ENCODE results near the gene ZFP36. TPM values are rescaled to one million over a fixed set of nuclear protein-coding genes. Genes with fewer than 3 reads are reported as not detected.

The ZFP36 gene
- total and polyA plus RNA-seq, 2 of the 8 experiments (the other 6 are each of a cell fraction or from before 2014, with no cell fraction given): 4.0 to 10.9 TPM

DNA sequence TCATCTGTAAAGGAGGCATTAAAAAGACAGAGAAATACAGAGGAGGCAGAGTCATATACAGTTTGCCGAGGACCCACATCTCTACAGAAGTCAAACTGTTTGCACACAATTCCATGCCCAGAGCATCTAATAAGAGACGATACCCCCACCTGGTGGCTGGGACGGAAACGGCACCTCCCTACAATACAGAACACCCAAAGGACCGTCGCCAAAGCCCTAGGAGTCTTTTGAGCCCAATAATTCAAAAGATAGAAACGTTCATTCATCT lies 5.1 kb downstream of the ZFP36 start:
- peaks cover 18% of the 10 kb centered on the region for H3K23me2 ChIP-seq (ENCODE audit: low read depth, low read length)
- H3K9ac ChIP-seq (replicated peaks in 1 of 4; ENCODE audit: extremely low read depth in 1 of 4, low read depth in 3 of 4, low read length in 3 of 4): no peak overlapping the region
- no peaks in the 10 kb centered on the region for H3K27me3 ChIP-seq (replicated peaks in 1 of 4; ENCODE audit: control insufficient read depth in 3 of 4, extremely low read depth in 1 of 4, insufficient read depth in 3 of 4, low read length in 3 of 4)
- H3K4me3 ChIP-seq (ENCODE audit: extremely low read depth in 1 of 4, insufficient read depth in 2 of 4, low read depth in 3 of 4, low read length in 4 of 4): peak overlapping the region; percentile 37 to 97 (median 66); a peak in 7 of 8 replicates
- ChIA-PET CTCF (ENCODE audit: partially characterized antibody) (interaction anchor here (0.6 to 2.3 kb wide), 21 partner anchors 10 to 152 kb away, joined by 3 to 128 read pairs (median 4); partner anchors contain the start of genes MED29, PAF1 and RPS16), POLR2A (ENCODE audit: partially characterized antibody) (interaction anchor here (0.7 to 25.7 kb wide), 13 partner anchors 9 to 123 kb away, joined by 3 to 1154 read pairs (median 4); partner anchors contain the start of genes MED29, PAF1, RPS16 and SAMD4B)
- H3K79me2 ChIP-seq (ENCODE audit: control insufficient read depth in 1 of 2, insufficient read depth in 2 of 2, low read length in 2 of 2): peaks cover 6 to 37% of the 10 kb centered on the region in 2 experiments; a peak in 3 of 4 replicates
- H2BK20ac ChIP-seq (ENCODE audit: low read length): no peak overlapping the region
- H2BK5ac ChIP-seq (ENCODE audit: low read depth, low read length): no peak overlapping the region
- no peaks in the 10 kb centered on the region for H3K9me3 ChIP-seq (ENCODE audit: insufficient read depth in 2 of 2, low read depth in 1 of 2, low read length in 1 of 2)
- H2BK120ac ChIP-seq (replicated peaks; ENCODE audit: low read depth, low read length): no peak overlapping the region
- H3K27ac ChIP-seq (ENCODE audit: low read depth, low read length): no peak overlapping the region
- H2BK12ac ChIP-seq (ENCODE audit: low read depth, low read length): no peak overlapping the region
- H3K79me1 ChIP-seq (ENCODE audit: low read depth, low read length): no peaks in the 10 kb centered on the region; the same call in 1 of the 2 replicates
- peaks cover 10 to 42% (median 21%) of the 10 kb centered on the region in 4 experiments; a peak in 6 of 7 replicates for H3K4me1 ChIP-seq (replicated peaks in 1 of 4; ENCODE audit: control insufficient read depth in 3 of 4, insufficient read depth in 4 of 4, low read length in 3 of 4)
- peaks cover 5 to 23% of the 10 kb centered on the region in 2 experiments for H4K20me1 ChIP-seq (replicated peaks in 1 of 2; ENCODE audit: control insufficient read depth in 1 of 2, insufficient read depth in 2 of 2, low read length in 2 of 2)
- H3K56ac ChIP-seq (replicated peaks; ENCODE audit: insufficient read length, low read depth, low read length): no peak overlapping the region
- H3K14ac ChIP-seq (ENCODE audit: insufficient read length): no peak overlapping the region
- H3K36me3 ChIP-seq (ENCODE audit: control insufficient read depth in 2 of 4, insufficient read depth in 4 of 4, low read length in 3 of 4): peaks cover 0 to 8% (median 0%) of the 10 kb centered on the region in 4 experiments; a peak in 3 of 8 replicates
- WGBS, 2 experiments (ENCODE audit: extremely low coverage in 1 of 2, insufficient coverage in 1 of 2, insufficient read length in 1 of 2, insufficient replicate concordance in 2 of 2, low coverage in 1 of 2, low lambda C conversion rate in 2 of 2, missing lambda C conversion rate in 1 of 2): 7% methylated on average over 7 of the region's 7 CpGs; no CpG with 5 or more reads in 1 of the 2 experiments
- no peak overlapping the region for H4K8ac ChIP-seq (ENCODE audit: extremely low read depth, insufficient read depth, low read length)
- H4K91ac ChIP-seq (replicated peaks; ENCODE audit: insufficient read length, low read length): no peak overlapping the region
- H3K23ac ChIP-seq (ENCODE audit: insufficient read length): no peak overlapping the region
- H4K5ac ChIP-seq (ENCODE audit: insufficient read length, low read depth, low read length): no peak overlapping the region
- H3K18ac ChIP-seq (ENCODE audit: extremely low read depth, low read length): no peak overlapping the region
- FAIRE-seq (no peak), DNase-seq (ENCODE audit: low read depth in 1 of 2, low spot score in 2 of 2) (peak in 1 of 2 experiments; percentile 87)
- H3K4ac ChIP-seq (replicated peaks; ENCODE audit: insufficient read length, low read depth, low read length): no peak overlapping the region
- H2AFZ ChIP-seq (ENCODE audit: low read length): no peak overlapping the region
- peak overlapping the region; percentile 78 to 84 for H3K4me2 ChIP-seq (ENCODE audit: insufficient read depth in 1 of 2, low read depth in 2 of 2, low read length in 2 of 2)
- H2AK5ac ChIP-seq (ENCODE audit: low read depth, low read length): no peak overlapping the region
- H2BK15ac ChIP-seq (ENCODE audit: low read length): no peak overlapping the region; the same call in 1 of the 2 replicates
- TF ChIP-seq FOSL1 (IDR thresholded peaks at IDR 0.05; ENCODE audit: insufficient read depth, low read depth, low read length) (no peak), GTF2F1 (IDR thresholded peaks at IDR 0.05; ENCODE audit: borderline replicate concordance, low read depth, low read length) (0 out of 2 replicates have a peak, but pooled peaks have one; percentile 18), SP2 (IDR thresholded peaks at IDR 0.05; ENCODE audit: low read length) (no peak), BACH1 (IDR thresholded peaks at IDR 0.05; ENCODE audit: low read length) (no peak), CBX5 (IDR thresholded peaks at IDR 0.05; ENCODE audit: low read depth, low read length) (no peak), NANOG (IDR thresholded peaks at IDR 0.05; ENCODE audit: insufficient read depth, low read depth, low read length, poor library complexity, severe bottlenecking) (no peak), POLR2A (IDR thresholded peaks at IDR 0.05; ENCODE audit: control extremely low read depth in 1 of 2, low read depth in 2 of 2, low read length in 2 of 2) (peak in 1 of 2 experiments; percentile 67; a peak in 2 of 3 replicates), KDM5A (IDR thresholded peaks at IDR 0.05; ENCODE audit: low read length) (peak; percentile 55), GABPA (IDR thresholded peaks at IDR 0.05; ENCODE audit: borderline replicate concordance, insufficient read depth, low read length) (no peak), BCL11A (IDR thresholded peaks at IDR 0.05; ENCODE audit: low read depth in 2 of 2, low read length in 2 of 2) (no peak), SIRT6 (IDR thresholded peaks at IDR 0.05; ENCODE audit: low read length) (no peak), HDAC2 (IDR thresholded peaks at IDR 0.05; ENCODE audit: borderline replicate concordance in 1 of 2, low read depth in 2 of 2, low read length in 2 of 2) (no peak), ZNF274 (IDR thresholded peaks at IDR 0.05; ENCODE audit: borderline replicate concordance, extremely low read depth, low read length) (no peak)

Measured in H1 (cell line).